Neural cell (in vitro differentiated cells): ENCODE data around the gene ZMYM2. TPM values are rescaled to one million over a fixed set of nuclear protein-coding genes. Genes with fewer than 3 reads are reported as not detected.
A peak's percentile ranks its signal among the peaks of the same experiment; 100 is the strongest.

Experiments
- H2AFZ ChIP-seq: fragments of 200-600, 300-800 bp; sonication (generic), shearing (Covaris generic); 2 replicates; pipeline ENCODE4 v1.6.0; 2014; ENCODE audit warnings: low read depth, mild to moderate bottlenecking, antibody characterized with exemption, low read length, moderate library complexity
- H3F3A ChIP-seq: fragments of 200-600 bp; shearing (Covaris generic); 2 replicates; pipeline ENCODE4 v1.6.1; 2016; ENCODE audit warnings: mild to moderate bottlenecking, moderate library complexity, mixed read lengths, antibody characterized with exemption, low read length; ENCODE audit not compliant: insufficient read depth, poor library complexity, severe bottlenecking
- H3K27ac ChIP-seq: fragments of 200-600, 300-800 bp; sonication (generic), shearing (Covaris generic); 2 replicates; pipeline ENCODE4 v1.5.1; 2014; ENCODE audit warnings: mild to moderate bottlenecking, low read length, moderate library complexity
- H3K27me3 ChIP-seq: fragments of 300-800, 200-600 bp; sonication (generic), shearing (Covaris generic); 2 replicates; pipeline ENCODE4 v1.6.0; 2014; ENCODE audit warnings: mild to moderate bottlenecking, low read depth, low read length, moderate library complexity; ENCODE audit not compliant: insufficient read depth
- H3K36me3 ChIP-seq: fragments of 300-800, 200-600 bp; sonication (generic), shearing (Covaris generic); 2 replicates; pipeline ENCODE4 v1.5.1; 2014; ENCODE audit warnings: mild to moderate bottlenecking, antibody characterized with exemption, low read length, moderate library complexity; ENCODE audit not compliant: insufficient read depth
- H3K4me2 ChIP-seq: fragments of 300-800, 200-600 bp; sonication (generic), shearing (Covaris generic); 2 replicates; pipeline ENCODE4 v1.6.0; 2014; ENCODE audit warnings: mild to moderate bottlenecking, low read length
- H3K4me3 ChIP-seq: fragments of 300-800, 200-600 bp; sonication (generic), shearing (Covaris generic); 2 replicates; pipeline ENCODE4 v1.5.1; 2014; ENCODE audit warnings: mild to moderate bottlenecking, low read length, moderate library complexity
- H3K79me2 ChIP-seq: fragments of 200-600 bp; shearing (Covaris generic); replicated peaks from 2 replicates; pipeline ENCODE4 v1.6.0; 2014; ENCODE audit warnings: mild to moderate bottlenecking, low read length, moderate library complexity; ENCODE audit not compliant: insufficient read depth
- H3K9ac ChIP-seq: fragments of 300-800, 200-600 bp; sonication (generic), shearing (Covaris generic); 2 replicates; pipeline ENCODE4 v1.6.1; 2016; ENCODE audit warnings: mild to moderate bottlenecking, low read length, mixed read lengths
- H3K9me2 ChIP-seq: fragments of 200-600 bp; shearing (Covaris generic); 2 replicates; pipeline ENCODE4 v1.6.1; 2016; ENCODE audit warnings: mild to moderate bottlenecking, low read length, mixed read lengths; ENCODE audit not compliant: insufficient read depth
- H3K9me3 ChIP-seq: fragments of 200-600, 300-800 bp; sonication (generic), shearing (Covaris generic); 2 replicates; pipeline ENCODE4 v1.6.1; 2016; ENCODE audit warnings: mild to moderate bottlenecking, mixed run types, low read length, moderate library complexity, mixed read lengths
- H4K20me1 ChIP-seq: fragments of 200-600 bp; shearing (Covaris generic); 2 replicates; pipeline ENCODE4 v1.6.1; 2016; ENCODE audit warnings: mild to moderate bottlenecking, mixed run types; ENCODE audit not compliant: insufficient read depth
- EP300 ChIP-seq: fragments of 450-650 bp; conservative IDR thresholded peaks from 2 replicates; pipeline ENCODE4 v1.6.1; 2014; ENCODE audit warnings: antibody characterized with exemption, mild to moderate bottlenecking, moderate library complexity; ENCODE audit not compliant: poor library complexity, severe bottlenecking
- EZH2 ChIP-seq: fragments of 200-600, 300-800 bp; shearing (Covaris generic), sonication (generic); IDR thresholded peaks from 2 replicates; pipeline ENCODE4 v1.6.1; 2014; ENCODE audit warnings: antibody characterized with exemption, low read length, borderline replicate concordance, mild to moderate bottlenecking; ENCODE audit not compliant: insufficient read depth, poor library complexity, severe bottlenecking
- MXI1 ChIP-seq: fragments of 450-650 bp; conservative IDR thresholded peaks from 2 replicates; pipeline ENCODE4 v1.6.1; 2014; ENCODE audit warnings: antibody characterized with exemption, mild to moderate bottlenecking; ENCODE audit not compliant: poor library complexity, severe bottlenecking
- POLR2AphosphoS5 ChIP-seq: IDR thresholded peaks from 2 replicates; pipeline ENCODE4 v1.6.1; 2012
- RAD21 ChIP-seq: fragments of 450-650 bp; conservative IDR thresholded peaks from 2 replicates; pipeline ENCODE4 v1.6.1; 2014; ENCODE audit warnings: antibody characterized with exemption, mild to moderate bottlenecking, moderate library complexity
- TAF1 ChIP-seq: IDR thresholded peaks from 2 replicates; pipeline ENCODE4 v1.6.1; 2012; ENCODE audit warnings: low read depth
- polyA plus RNA-seq: library from polyadenylated mRNA; depleted of rRNA; stranded (reverse); fragments of >200 nt; gene quantifications from 2 replicates; pipeline ENCODE4 v1.2.3, GENCODE V29; 2014
- TF ChIP-seq, protein P1 (sequence below): fragments of 450-650 bp; IDR thresholded peaks from 2 replicates; pipeline ENCODE4 v1.5.1; 2014; ENCODE audit warnings: antibody characterized with exemption, mild to moderate bottlenecking, moderate library complexity; ENCODE audit not compliant: poor library complexity, severe bottlenecking
- TF ChIP-seq, protein P2 (sequence below): IDR thresholded peaks from 2 replicates; pipeline ENCODE4 v1.6.1; 2012; ENCODE audit warnings: borderline replicate concordance

The ZMYM2 gene
- polyA plus RNA-seq, 1 donor from 2014 or later = 92.2 TPM

DNA sequence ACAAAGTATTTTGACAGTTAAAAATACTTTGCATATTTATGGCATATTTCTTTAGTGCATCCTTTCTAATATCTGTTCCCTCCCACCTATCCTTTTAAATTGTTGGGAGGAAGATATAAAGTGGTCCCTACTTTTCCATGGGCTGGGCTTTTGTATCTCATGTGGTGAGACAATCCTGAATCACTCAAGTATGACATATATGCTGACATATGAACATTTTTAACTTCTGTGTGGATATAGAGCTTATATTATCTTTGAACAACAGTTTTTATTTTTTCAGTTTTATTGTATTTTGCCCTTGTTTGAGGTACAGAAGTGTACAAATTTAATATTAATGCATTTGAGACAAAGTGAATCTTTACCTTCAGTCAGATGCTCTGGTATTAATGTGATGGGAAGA lies 3.4 kb downstream of the ZMYM2 start:
- H3K27ac ChIP-seq = no peak overlapping the region
- no peak overlapping the region for H2AFZ ChIP-seq
- no peak overlapping the region for H3K9ac ChIP-seq
- H3K4me3 ChIP-seq = peak overlapping the region; percentile 88
- peaks cover 65% of the 10 kb centered on the region for H3K79me2 ChIP-seq
- H3K9me3 ChIP-seq = no peaks in the 10 kb centered on the region
- peaks cover 6% of the 10 kb centered on the region for H3K36me3 ChIP-seq
- peak overlapping the region; percentile 83 for H3K4me2 ChIP-seq
- TF ChIP-seq EP300 = no peak
- no peak for TF ChIP-seq POLR2AphosphoS5
- TF ChIP-seq EZH2 = no peak
- TF ChIP-seq, protein P1, sequence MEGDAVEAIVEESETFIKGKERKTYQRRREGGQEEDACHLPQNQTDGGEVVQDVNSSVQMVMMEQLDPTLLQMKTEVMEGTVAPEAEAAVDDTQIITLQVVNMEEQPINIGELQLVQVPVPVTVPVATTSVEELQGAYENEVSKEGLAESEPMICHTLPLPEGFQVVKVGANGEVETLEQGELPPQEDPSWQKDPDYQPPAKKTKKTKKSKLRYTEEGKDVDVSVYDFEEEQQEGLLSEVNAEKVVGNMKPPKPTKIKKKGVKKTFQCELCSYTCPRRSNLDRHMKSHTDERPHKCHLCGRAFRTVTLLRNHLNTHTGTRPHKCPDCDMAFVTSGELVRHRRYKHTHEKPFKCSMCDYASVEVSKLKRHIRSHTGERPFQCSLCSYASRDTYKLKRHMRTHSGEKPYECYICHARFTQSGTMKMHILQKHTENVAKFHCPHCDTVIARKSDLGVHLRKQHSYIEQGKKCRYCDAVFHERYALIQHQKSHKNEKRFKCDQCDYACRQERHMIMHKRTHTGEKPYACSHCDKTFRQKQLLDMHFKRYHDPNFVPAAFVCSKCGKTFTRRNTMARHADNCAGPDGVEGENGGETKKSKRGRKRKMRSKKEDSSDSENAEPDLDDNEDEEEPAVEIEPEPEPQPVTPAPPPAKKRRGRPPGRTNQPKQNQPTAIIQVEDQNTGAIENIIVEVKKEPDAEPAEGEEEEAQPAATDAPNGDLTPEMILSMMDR = no peak
- TF ChIP-seq RAD21 = no peak
- no peak for TF ChIP-seq TAF1
- TF ChIP-seq MXI1 = no peak
- TF ChIP-seq, protein P2, sequence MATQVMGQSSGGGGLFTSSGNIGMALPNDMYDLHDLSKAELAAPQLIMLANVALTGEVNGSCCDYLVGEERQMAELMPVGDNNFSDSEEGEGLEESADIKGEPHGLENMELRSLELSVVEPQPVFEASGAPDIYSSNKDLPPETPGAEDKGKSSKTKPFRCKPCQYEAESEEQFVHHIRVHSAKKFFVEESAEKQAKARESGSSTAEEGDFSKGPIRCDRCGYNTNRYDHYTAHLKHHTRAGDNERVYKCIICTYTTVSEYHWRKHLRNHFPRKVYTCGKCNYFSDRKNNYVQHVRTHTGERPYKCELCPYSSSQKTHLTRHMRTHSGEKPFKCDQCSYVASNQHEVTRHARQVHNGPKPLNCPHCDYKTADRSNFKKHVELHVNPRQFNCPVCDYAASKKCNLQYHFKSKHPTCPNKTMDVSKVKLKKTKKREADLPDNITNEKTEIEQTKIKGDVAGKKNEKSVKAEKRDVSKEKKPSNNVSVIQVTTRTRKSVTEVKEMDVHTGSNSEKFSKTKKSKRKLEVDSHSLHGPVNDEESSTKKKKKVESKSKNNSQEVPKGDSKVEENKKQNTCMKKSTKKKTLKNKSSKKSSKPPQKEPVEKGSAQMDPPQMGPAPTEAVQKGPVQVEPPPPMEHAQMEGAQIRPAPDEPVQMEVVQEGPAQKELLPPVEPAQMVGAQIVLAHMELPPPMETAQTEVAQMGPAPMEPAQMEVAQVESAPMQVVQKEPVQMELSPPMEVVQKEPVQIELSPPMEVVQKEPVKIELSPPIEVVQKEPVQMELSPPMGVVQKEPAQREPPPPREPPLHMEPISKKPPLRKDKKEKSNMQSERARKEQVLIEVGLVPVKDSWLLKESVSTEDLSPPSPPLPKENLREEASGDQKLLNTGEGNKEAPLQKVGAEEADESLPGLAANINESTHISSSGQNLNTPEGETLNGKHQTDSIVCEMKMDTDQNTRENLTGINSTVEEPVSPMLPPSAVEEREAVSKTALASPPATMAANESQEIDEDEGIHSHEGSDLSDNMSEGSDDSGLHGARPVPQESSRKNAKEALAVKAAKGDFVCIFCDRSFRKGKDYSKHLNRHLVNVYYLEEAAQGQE = no peak
- no peaks in the 10 kb centered on the region for H3K27me3 ChIP-seq
- H4K20me1 ChIP-seq = peaks cover 19% of the 10 kb centered on the region
- peaks cover 3% of the 10 kb centered on the region for H3F3A ChIP-seq
- H3K9me2 ChIP-seq = no peaks in the 10 kb centered on the region

DNA sequence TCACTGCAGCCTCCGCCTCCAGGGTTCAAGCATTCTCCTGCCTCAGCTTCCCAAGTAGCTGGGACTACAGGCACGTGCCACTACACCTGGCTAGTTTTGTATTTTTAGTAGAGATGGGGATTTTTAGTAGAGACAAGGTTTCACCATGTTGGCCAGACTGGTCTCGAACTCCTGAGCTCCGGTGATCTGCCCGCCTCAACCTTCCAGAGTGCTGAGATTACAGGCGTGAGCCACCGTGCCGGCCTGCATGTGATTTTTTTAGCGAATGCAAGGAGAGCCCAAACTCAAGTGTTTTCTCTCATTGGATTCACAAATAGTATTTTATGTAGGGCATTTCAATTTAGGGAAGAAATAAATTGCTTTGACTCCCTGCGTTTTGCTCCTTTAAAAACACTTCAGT lies 4.4 kb downstream of the ZMYM2 start:
- Histone ChIP-seq H2AFZ (no peak overlapping the region), H3K4me2 (no peak overlapping the region), H3K79me2 (peaks cover 75% of the 10 kb centered on the region), H3K36me3 (peaks cover 6% of the 10 kb centered on the region), H3K27ac (no peak overlapping the region), H3K9me2 (no peaks in the 10 kb centered on the region), H3F3A (peaks cover 3% of the 10 kb centered on the region), H4K20me1 (peaks cover 19% of the 10 kb centered on the region), H3K4me3 (peak overlapping the region; percentile 34), H3K9me3 (no peaks in the 10 kb centered on the region), H3K27me3 (no peaks in the 10 kb centered on the region), H3K9ac (no peak overlapping the region)
- TF ChIP-seq, protein P2 = no peak
- no peak for TF ChIP-seq MXI1
